ENCODE measurements around the gene C3. TPM values are rescaled to one million over a fixed set of nuclear protein-coding genes. Genes with fewer than 3 reads are reported as not detected.
A peak's percentile ranks its signal among the peaks of the same experiment; 100 is the strongest.

The C3 gene
- total and polyA plus RNA-seq, 2 of the 13 experiments (the other 11 are each of a cell fraction or from before 2014, with no cell fraction given), result 1,455 to 6,272 TPM

DNA sequence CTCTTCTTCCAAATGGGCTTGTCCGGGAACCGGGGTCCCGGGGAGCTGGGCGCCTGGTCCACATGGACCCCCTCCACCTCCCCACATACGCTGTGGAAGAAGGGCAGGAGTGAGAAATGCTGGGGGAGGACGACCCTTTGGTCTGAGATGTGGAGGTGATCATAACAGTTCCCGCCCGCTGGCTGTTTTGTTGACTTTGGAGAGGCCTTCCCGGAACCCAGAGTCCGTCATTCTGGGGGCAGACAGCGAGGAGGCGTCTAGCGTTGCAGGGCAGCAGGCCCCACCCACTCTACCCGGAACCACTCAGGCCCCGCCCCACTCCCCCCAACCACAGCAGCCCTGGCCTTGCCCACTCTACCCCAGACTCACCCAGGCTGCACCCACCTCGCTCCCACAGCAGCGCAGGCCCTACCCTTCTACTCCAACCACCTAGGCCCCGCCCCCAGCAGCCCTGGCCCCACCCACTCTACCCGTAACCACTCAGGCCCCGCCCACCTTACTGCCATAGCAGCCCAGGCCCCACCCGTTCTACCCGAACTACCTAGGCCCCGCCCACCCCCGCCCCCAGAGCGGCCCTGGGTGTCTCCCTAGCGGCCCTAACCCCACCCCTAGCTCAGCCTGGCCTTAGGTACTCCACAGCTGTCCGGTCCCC is 9.8 kb upstream of the C3 start (continued):
- TF ChIP-seq KMT2B (CRISPR knock-in tag; IDR thresholded peaks at IDR 0.05) (peak; percentile 74; the same call in 1 of the 2 replicates), FUBP1 (CRISPR knock-in tag; IDR thresholded peaks at IDR 0.05; ENCODE audit: borderline replicate concordance) (no peak), SALL2 (CRISPR knock-in tag; IDR thresholded peaks at IDR 0.05) (peak; percentile 54; the same call in 1 of the 2 replicates), RBM22 (optimal IDR thresholded peaks at IDR 0.05; ENCODE audit: low read length) (no peak), ZNF292 (CRISPR knock-in tag; IDR thresholded peaks at IDR 0.05; ENCODE audit: borderline replicate concordance, low read depth) (no peak), NONO (IDR thresholded peaks at IDR 0.05) (no peak), NONO (CRISPR knock-in tag; conservative IDR thresholded peaks at IDR 0.05) (peak; percentile 55), ARNT2 (CRISPR knock-in tag; IDR thresholded peaks at IDR 0.05; ENCODE audit: low read depth) (peak; percentile 73; the same call in 1 of the 2 replicates), PAF1 (CRISPR knock-in tag; IDR thresholded peaks at IDR 0.05) (no peak), ZNF777 (CRISPR knock-in tag; IDR thresholded peaks at IDR 0.05) (peak; percentile 23; the same call in 1 of the 2 replicates), ZNF143 (CRISPR knock-in tag; IDR thresholded peaks at IDR 0.05) (peak; percentile 36; the same call in 1 of the 2 replicates), RFX1 (IDR thresholded peaks at IDR 0.05) (no peak), ZNF354B (CRISPR knock-in tag; IDR thresholded peaks at IDR 0.05) (no peak), KDM6A (CRISPR knock-in tag; IDR thresholded peaks at IDR 0.05; ENCODE audit: low read depth) (peak; percentile 69), SRF (IDR thresholded peaks at IDR 0.05; ENCODE audit: low read depth, low read length) (no peak), MED1 (CRISPR knock-in tag; IDR thresholded peaks at IDR 0.05) (peak; percentile 90), REXO4 (CRISPR knock-in tag; IDR thresholded peaks at IDR 0.05; ENCODE audit: borderline replicate concordance) (no peak), ZNF563 (CRISPR knock-in tag; IDR thresholded peaks at IDR 0.05) (peak; percentile 75; the same call in 1 of the 2 replicates), ZNF580 (CRISPR knock-in tag; IDR thresholded peaks at IDR 0.05; ENCODE audit: borderline replicate concordance, low read depth) (peak; percentile 72; the same call in 1 of the 2 replicates), KAT2B (IDR thresholded peaks at IDR 0.05; ENCODE audit: borderline replicate concordance, low read depth, low read length) (no peak), ZNF562 (CRISPR knock-in tag; IDR thresholded peaks at IDR 0.05; ENCODE audit: borderline replicate concordance) (no peak), ATF7 (IDR thresholded peaks at IDR 0.05) (no peak), ATF7 (CRISPR knock-in tag; IDR thresholded peaks at IDR 0.05) (no peak)
- TF ChIP-seq, protein P1, sequence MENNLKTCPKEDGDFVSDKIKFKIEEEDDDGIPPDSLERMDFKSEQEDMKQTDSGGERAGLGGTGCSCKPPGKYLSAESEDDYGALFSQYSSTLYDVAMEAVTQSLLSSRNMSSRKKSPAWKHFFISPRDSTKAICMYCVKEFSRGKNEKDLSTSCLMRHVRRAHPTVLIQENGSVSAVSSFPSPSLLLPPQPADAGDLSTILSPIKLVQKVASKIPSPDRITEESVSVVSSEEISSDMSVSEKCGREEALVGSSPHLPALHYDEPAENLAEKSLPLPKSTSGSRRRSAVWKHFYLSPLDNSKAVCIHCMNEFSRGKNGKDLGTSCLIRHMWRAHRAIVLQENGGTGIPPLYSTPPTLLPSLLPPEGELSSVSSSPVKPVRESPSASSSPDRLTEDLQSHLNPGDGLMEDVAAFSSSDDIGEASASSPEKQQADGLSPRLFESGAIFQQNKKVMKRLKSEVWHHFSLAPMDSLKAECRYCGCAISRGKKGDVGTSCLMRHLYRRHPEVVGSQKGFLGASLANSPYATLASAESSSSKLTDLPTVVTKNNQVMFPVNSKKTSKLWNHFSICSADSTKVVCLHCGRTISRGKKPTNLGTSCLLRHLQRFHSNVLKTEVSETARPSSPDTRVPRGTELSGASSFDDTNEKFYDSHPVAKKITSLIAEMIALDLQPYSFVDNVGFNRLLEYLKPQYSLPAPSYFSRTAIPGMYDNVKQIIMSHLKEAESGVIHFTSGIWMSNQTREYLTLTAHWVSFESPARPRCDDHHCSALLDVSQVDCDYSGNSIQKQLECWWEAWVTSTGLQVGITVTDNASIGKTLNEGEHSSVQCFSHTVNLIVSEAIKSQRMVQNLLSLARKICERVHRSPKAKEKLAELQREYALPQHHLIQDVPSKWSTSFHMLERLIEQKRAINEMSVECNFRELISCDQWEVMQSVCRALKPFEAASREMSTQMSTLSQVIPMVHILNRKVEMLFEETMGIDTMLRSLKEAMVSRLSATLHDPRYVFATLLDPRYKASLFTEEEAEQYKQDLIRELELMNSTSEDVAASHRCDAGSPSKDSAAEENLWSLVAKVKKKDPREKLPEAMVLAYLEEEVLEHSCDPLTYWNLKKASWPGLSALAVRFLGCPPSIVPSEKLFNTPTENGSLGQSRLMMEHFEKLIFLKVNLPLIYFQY (CRISPR knock-in tag; IDR thresholded peaks at IDR 0.05; ENCODE audit: borderline replicate concordance), result no peak
- TF ChIP-seq, protein P2, sequence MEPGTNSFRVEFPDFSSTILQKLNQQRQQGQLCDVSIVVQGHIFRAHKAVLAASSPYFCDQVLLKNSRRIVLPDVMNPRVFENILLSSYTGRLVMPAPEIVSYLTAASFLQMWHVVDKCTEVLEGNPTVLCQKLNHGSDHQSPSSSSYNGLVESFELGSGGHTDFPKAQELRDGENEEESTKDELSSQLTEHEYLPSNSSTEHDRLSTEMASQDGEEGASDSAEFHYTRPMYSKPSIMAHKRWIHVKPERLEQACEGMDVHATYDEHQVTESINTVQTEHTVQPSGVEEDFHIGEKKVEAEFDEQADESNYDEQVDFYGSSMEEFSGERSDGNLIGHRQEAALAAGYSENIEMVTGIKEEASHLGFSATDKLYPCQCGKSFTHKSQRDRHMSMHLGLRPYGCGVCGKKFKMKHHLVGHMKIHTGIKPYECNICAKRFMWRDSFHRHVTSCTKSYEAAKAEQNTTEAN (CRISPR knock-in tag; conservative IDR thresholded peaks at IDR 0.05), result peak; percentile 52; the same call in 1 of the 2 replicates
